ENCODE data around the gene TBC1D2B. TPM values are rescaled to one million over a fixed set of nuclear protein-coding genes. Genes with fewer than 3 reads are reported as not detected.
"Not testable (repeated sequence)": the region's sequence is repeated elsewhere in the genome, so short reads cannot be mapped to it uniquely, and the experiment has no call there.

Gene TBC1D2B
- total RNA-seq, 1 donor from 2014 or later, result 69.8 TPM

DNA sequence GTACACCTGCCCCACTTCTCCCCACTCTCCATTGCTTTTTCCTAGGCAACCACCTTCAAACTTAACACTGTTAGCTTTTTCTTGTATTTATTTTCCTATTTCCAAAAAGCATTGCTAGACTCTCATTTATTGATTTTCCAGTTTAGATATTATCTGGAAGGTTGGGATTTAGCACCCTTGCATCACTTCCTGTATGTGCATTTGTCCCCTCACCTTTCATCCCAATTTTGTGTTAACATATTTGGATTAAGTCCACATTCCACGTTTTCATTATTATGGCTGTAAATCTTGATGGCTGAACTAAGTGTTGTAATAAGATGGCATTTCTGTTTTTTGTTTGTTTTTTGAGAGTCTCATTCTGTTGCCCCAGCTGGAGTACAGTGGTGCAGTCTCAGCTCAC is 109.7 kb downstream of the TBC1D2B start:
- H3K27ac ChIP-seq, result no peak overlapping the region
- no peaks in the 10 kb centered on the region for H3K36me3 ChIP-seq
- H3K9me3 ChIP-seq, result no peaks in the 10 kb centered on the region
- H3K4me1 ChIP-seq, result no peaks in the 10 kb centered on the region
- no peak overlapping the region for H3K4me3 ChIP-seq
- no peaks in the 10 kb centered on the region for H3K27me3 ChIP-seq (ENCODE audit: low read depth)
- TF ChIP-seq, protein P1, sequence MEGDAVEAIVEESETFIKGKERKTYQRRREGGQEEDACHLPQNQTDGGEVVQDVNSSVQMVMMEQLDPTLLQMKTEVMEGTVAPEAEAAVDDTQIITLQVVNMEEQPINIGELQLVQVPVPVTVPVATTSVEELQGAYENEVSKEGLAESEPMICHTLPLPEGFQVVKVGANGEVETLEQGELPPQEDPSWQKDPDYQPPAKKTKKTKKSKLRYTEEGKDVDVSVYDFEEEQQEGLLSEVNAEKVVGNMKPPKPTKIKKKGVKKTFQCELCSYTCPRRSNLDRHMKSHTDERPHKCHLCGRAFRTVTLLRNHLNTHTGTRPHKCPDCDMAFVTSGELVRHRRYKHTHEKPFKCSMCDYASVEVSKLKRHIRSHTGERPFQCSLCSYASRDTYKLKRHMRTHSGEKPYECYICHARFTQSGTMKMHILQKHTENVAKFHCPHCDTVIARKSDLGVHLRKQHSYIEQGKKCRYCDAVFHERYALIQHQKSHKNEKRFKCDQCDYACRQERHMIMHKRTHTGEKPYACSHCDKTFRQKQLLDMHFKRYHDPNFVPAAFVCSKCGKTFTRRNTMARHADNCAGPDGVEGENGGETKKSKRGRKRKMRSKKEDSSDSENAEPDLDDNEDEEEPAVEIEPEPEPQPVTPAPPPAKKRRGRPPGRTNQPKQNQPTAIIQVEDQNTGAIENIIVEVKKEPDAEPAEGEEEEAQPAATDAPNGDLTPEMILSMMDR (IDR thresholded peaks at IDR 0.05), result no peak
- ATAC-seq (no peak), DNase-seq (no peak)
- intact Hi-C loops (cut with DNase I), result loop anchor here (5.0 kb wide), 1 partner anchor 140 kb away; no protein-coding TSS in a partner anchor

DNA sequence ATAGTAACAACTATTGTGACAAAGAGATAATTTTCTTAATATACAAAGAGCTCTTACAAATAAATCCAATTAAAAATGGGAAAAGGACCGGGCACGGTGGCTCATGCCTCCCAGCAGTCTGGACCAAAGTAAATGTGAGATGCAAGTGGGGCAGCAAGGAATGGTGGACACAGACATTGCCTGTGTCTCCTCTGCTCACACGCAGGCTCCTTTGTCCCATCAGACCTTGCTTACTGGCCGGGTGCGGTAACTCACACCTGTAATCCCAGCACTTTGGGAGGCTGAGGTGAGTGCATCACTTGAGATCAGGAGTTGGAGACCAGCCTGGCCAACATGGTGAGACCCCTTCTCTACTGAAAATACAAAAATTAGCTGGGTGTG is 110.3 kb downstream of the TBC1D2B start:
- not testable (repeated sequence) for H3K36me3 ChIP-seq; ATAC-seq; DNase-seq; H3K4me1 ChIP-seq; H3K9me3 ChIP-seq; H3K27ac ChIP-seq; H3K4me3 ChIP-seq; H3K27me3 ChIP-seq (ENCODE audit: low read depth)
- intact Hi-C loops (cut with DNase I), result loop anchor here (5.0 kb wide), 1 partner anchor 140 kb away; no protein-coding TSS in a partner anchor

DNA sequence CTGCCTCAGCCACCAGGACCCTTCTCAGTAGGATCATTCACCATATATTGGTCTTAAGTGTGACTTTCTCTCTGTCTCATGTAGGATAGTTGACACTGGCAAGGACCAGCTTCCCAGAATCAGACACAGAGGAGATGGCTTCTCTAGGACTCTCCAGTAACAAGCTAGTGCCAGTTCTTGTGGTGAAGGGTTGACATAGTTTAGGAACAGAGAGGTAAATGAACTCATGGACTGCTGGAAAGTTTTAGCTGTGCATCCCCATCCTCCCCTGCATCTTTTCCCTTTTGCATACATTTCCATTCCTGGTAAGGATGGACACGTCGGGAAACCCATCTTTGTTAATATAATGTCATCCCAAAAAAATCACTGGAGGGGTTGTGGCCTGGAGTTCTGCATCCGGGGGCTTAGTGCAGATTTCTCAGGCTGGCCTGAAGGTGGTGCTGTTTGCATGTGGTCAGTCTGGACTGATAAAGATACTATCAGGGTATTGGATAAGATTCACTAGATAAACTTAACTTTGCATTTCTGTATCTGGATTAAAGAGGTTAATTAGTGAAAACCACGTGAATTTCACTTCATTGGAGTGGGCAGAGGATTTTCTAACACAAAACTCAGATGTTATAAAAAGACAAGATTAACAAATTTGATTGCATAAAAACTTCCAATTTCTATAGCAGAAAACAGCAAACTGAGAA is 110.8 kb downstream of the TBC1D2B start:
- TF ChIP-seq, protein P1 (IDR thresholded peaks at IDR 0.05), result peak; percentile 85
- ATAC-seq, result peak; percentile 85 to 86
- Histone ChIP-seq H3K27me3 (ENCODE audit: low read depth) (no peaks in the 10 kb centered on the region), H3K27ac (no peak overlapping the region), H3K4me3 (no peak overlapping the region), H3K9me3 (no peaks in the 10 kb centered on the region), H3K36me3 (no peaks in the 10 kb centered on the region), H3K4me1 (no peaks in the 10 kb centered on the region)
- no peak for DNase-seq
- intact Hi-C loops (cut with DNase I), result loop anchor here (5.0 kb wide), 1 partner anchor 141 kb away; no protein-coding TSS in a partner anchor

DNA sequence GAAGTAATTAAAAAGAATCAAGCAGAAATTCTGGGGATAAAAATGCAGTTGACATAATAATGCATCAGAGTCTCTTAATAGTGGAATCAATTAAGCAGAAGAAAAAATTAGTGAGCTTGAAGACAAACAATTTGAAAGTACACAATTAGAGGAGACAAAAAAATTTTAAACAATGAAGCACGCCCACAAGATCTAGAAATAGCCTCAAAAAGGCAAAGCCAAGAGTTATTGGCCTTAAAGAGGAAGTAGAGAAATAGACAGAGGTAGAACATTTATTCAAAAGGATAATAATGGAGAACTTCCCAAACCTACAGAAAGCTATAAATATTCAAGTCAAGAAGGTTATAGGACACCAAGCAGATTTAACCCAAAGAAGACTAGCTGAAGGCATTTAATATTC is 113.3 kb downstream of the TBC1D2B start:
- Histone ChIP-seq H3K36me3 (no peaks in the 10 kb centered on the region), H3K4me3 (no peak overlapping the region), H3K4me1 (peaks cover 2% of the 10 kb centered on the region), H3K27me3 (ENCODE audit: low read depth) (no peaks in the 10 kb centered on the region), H3K9me3 (no peaks in the 10 kb centered on the region), H3K27ac (no peak overlapping the region)
- intact Hi-C loops (cut with DNase I), result no loop called here
- ATAC-seq (no peak), DNase-seq (no peak)
- TF ChIP-seq, protein P1 (IDR thresholded peaks at IDR 0.05), result no peak

DNA sequence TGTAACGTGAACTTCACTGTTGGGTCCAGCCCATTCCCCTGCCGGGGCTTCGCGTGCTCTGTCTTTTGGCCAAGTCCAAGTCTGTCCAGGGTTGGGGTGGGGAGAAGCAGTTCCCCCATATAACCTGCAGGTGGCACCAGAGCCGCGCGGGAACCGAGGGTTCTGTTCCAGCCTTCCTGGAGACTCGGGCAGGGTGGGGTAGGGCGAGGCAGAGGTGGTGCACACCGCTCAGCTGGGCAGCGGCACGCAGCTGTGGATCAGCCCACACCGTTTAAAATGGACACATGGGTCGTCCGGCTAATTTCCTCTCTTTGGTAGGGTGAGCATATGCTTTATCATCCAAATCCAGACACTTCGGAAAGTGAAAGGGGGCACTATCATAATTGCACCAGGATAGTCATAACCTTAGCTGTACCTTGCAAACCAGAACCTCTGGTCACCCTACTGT is 118.1 kb downstream of the TBC1D2B start:
- Histone ChIP-seq H3K9me3 (no peaks in the 10 kb centered on the region), H3K4me3 (peak overlapping the region; percentile 28), H3K36me3 (no peaks in the 10 kb centered on the region), H3K4me1 (peaks cover 3% of the 10 kb centered on the region), H3K27ac (no peak overlapping the region), H3K27me3 (ENCODE audit: low read depth) (no peaks in the 10 kb centered on the region)
- DNase-seq (peak; percentile 88), ATAC-seq (peak; percentile 97 to 98)
- TF ChIP-seq, protein P1 (IDR thresholded peaks at IDR 0.05), result peak; percentile 95
- intact Hi-C loops (cut with DNase I), result no loop called here

DNA sequence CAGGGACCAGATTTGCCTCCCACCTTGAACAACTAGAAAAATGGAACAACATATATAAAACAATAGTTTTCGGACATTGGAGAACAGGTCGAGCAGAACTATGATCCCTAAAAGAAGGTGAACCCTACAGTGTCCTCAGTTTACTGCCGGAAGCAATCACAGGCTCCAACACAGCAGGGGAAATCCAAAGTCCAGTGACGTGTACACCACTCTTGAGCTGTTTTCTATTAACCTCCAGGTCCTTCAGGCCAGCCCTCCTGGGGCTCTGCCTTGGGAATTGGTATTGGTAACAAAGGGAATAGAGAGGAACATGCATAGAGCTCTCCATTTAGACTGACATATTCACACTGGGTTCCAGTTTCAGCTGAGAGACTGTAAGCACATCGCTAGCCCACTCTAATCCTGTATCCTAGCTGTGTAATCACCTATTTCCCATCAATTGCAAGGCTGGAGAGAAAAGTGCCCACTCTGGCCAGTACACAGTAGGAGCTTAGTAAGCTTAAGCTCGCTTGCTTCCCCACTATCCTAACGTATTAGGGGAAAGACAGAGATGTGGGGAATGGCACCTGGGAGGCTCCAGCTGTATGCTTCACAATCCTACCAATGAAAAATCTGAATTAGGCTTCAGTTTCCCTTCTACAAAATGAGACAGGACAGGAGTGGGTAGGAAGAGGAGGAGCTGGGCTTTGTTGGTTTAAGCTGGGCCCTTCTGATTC is 118.6 kb downstream of the TBC1D2B start:
- H3K4me1 ChIP-seq; DNase-seq; H3K36me3 ChIP-seq; intact Hi-C loops (cut with DNase I); H3K4me3 ChIP-seq; H3K9me3 ChIP-seq; ATAC-seq; H3K27me3 ChIP-seq (ENCODE audit: low read depth); H3K27ac ChIP-seq: not testable (repeated sequence)

DNA sequence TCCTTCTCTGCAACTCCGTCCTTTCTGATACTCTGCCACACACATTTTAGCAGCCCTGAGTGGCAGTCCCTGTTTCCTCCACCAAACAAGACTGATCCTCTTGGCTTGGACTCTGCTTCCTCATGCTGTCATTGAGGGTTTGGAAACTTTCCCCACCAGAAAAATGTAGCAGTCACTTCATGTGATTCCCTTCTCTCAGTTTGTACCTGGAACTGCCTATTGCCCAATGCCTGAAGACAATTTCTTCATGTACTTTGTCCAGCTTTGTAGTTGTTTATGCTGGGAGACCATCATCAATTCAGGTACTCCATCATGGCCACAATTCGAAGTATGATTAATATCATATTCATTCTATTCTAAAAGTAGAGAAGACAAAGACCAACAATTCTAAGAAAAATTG is 119.5 kb downstream of the TBC1D2B start:
- H3K9me3 ChIP-seq; intact Hi-C loops (cut with DNase I); H3K4me1 ChIP-seq; H3K27me3 ChIP-seq (ENCODE audit: low read depth); H3K4me3 ChIP-seq; H3K27ac ChIP-seq; DNase-seq; ATAC-seq; H3K36me3 ChIP-seq: not testable (repeated sequence)

DNA sequence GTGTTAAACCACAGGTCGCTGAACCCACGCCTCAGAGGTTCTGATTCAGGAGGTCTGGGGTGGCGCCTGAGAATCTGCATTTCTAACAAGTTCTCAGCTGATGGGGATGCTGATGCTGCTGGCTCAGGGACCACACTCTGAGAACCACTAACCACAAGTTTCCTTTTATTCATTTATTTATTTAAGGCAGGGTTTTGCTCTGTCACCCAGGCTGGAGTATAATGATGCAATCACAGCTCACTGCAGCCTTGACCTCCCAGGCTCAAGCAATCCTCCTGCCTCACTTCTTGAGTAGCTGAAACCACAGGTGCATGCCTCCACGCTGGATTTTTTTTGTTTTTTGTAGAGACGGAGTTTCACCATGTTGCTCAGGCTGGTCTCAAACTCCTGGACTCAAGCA is 123.6 kb downstream of the TBC1D2B start:
- H3K9me3 ChIP-seq; DNase-seq; H3K27ac ChIP-seq; H3K4me3 ChIP-seq; H3K27me3 ChIP-seq (ENCODE audit: low read depth); H3K36me3 ChIP-seq; ATAC-seq; H3K4me1 ChIP-seq; intact Hi-C loops (cut with DNase I): not testable (repeated sequence)

DNA sequence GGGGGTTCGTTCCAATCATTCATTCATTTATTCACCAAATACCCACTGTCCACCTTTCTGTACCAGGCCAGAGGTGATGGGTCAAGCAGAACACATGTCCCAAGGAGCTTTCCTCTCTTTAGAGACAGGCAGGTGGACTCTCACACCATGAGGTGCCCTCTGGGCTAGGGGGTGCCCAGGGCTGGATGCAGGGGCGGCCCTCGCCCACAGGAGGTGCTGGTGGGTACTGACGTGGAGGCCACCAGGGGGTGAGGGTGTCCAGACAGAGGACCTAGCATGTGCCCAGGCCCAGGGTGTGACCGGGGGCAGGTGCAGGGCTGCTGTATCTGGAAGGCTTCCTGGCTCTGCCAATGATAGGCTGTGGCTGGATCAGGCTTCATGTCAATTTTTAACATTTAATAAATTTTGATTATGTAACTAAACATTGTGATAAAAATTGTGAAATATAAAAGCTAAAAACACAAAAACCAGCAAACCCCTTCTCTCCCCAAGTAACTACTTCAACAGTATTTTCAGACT is 124.5 kb downstream of the TBC1D2B start:
- H3K27ac ChIP-seq; H3K4me1 ChIP-seq; H3K4me3 ChIP-seq; DNase-seq; H3K36me3 ChIP-seq; H3K9me3 ChIP-seq; H3K27me3 ChIP-seq (ENCODE audit: low read depth); intact Hi-C loops (cut with DNase I); ATAC-seq: not testable (repeated sequence)
